Liver (tissue), 9 donors: ENCODE results near the gene LAMC2. TPM values are rescaled to one million over a fixed set of nuclear protein-coding genes. Genes with fewer than 3 reads are reported as not detected.

Experiments used
- DNase-seq: peaks from one replicate; pipeline ENCODE4 v3.0.0-alpha.2; 2017; ENCODE audit warnings: low spot score
- H3K27ac ChIP-seq, 2 donors: one replicate each; pipeline ENCODE4 v1.7.0; 2013; ENCODE audit warnings: inconsistent platforms in 2 of 2, low read length in 2 of 2, control low read depth in 1 of 2, low read depth in 1 of 2, mild to moderate bottlenecking in 1 of 2
- H3K27me3 ChIP-seq, 4 donors: one replicate each; pipeline versions ENCODE4 v1.6.1 to v1.7.0; 2013; ENCODE audit warnings: low read length in 3 of 4, inconsistent platforms in 1 of 4, mild to moderate bottlenecking in 1 of 4, moderate library complexity in 1 of 4; ENCODE audit not compliant: control insufficient read depth in 4 of 4, insufficient read depth in 4 of 4
- H3K36me3 ChIP-seq, 4 donors: one replicate each; pipeline versions ENCODE4 v1.6.1 to v1.7.0; 2013; ENCODE audit warnings: low read length in 3 of 4, mild to moderate bottlenecking in 3 of 4, low read depth in 1 of 4, moderate library complexity in 1 of 4; ENCODE audit not compliant: control insufficient read depth in 4 of 4, insufficient read depth in 3 of 4
- H3K4me1 ChIP-seq, 4 donors: one replicate each; pipeline versions ENCODE4 v1.6.1 to v1.7.0; 2013; ENCODE audit warnings: low read length in 3 of 4, mild to moderate bottlenecking in 3 of 4, moderate library complexity in 1 of 4; ENCODE audit not compliant: control insufficient read depth in 4 of 4, insufficient read depth in 4 of 4
- H3K4me3 ChIP-seq, 3 donors: one replicate each; pipeline versions ENCODE4 v1.6.1 to v1.7.0; 2013; ENCODE audit warnings: low read length in 3 of 3, control low read depth in 1 of 3, low read depth in 1 of 3, mild to moderate bottlenecking in 1 of 3
- H3K9ac ChIP-seq, 2 donors: one replicate each; pipeline ENCODE4 v1.7.0; 2013; ENCODE audit warnings: low read length in 2 of 2, mild to moderate bottlenecking in 2 of 2, moderate library complexity in 2 of 2, control low read depth in 1 of 2, low read depth in 1 of 2
- H3K9me3 ChIP-seq, 4 donors: one replicate each; pipeline versions ENCODE4 v1.6.1 to v1.7.0; 2013; ENCODE audit warnings: low read length in 3 of 4; ENCODE audit not compliant: control insufficient read depth in 4 of 4
- ATF3 ChIP-seq: IDR thresholded peaks from 2 replicates; pipeline ENCODE4 v1.6.1; 2016; ENCODE audit warnings: antibody characterized with exemption
- CTCF ChIP-seq: fragments of 150-350 bp; IDR thresholded peaks from 2 replicates; pipeline ENCODE4 v1.5.1; 2017; ENCODE audit warnings: improper control_type of control experiment, low read depth, low read length; ENCODE audit not compliant: missing input control
- EGR1 ChIP-seq, 2 donors: IDR thresholded peaks; 2 replicates each; pipeline ENCODE4 v1.6.1; 2016 to 2018; ENCODE audit warnings: antibody characterized with exemption in 2 of 2, low read depth in 2 of 2
- FOXA1 ChIP-seq: IDR thresholded peaks from 2 replicates; pipeline ENCODE4 v1.6.1; 2016; ENCODE audit warnings: antibody characterized with exemption
- FOXA2 ChIP-seq: IDR thresholded peaks from 2 replicates; pipeline ENCODE4 v1.6.1; 2016; ENCODE audit warnings: antibody characterized with exemption
- HNF4A ChIP-seq, 2 donors: conservative IDR thresholded peaks; 2 replicates each; pipeline ENCODE4 v1.6.1; 2016; ENCODE audit warnings: antibody characterized with exemption in 2 of 2, mild to moderate bottlenecking in 2 of 2
- HNF4G ChIP-seq: IDR thresholded peaks from 2 replicates; pipeline ENCODE4 v1.6.1; 2016; ENCODE audit warnings: antibody characterized with exemption
- JUND ChIP-seq, 2 donors: IDR thresholded peaks; 2 replicates each; pipeline ENCODE4 v1.6.1; 2016; ENCODE audit warnings: antibody characterized with exemption in 2 of 2
- MAX ChIP-seq: IDR thresholded peaks from 2 replicates; pipeline ENCODE4 v1.6.1; 2016; ENCODE audit warnings: antibody characterized with exemption
- NR2F2 ChIP-seq: IDR thresholded peaks from 2 replicates; pipeline ENCODE4 v1.6.1; 2016; ENCODE audit warnings: antibody characterized with exemption
- RAD21 ChIP-seq, 2 donors: IDR thresholded peaks; 2 replicates each; pipeline ENCODE4 v1.6.1; 2016; ENCODE audit warnings: antibody characterized with exemption in 2 of 2, mild to moderate bottlenecking in 2 of 2
- REST ChIP-seq: IDR thresholded peaks from 2 replicates; pipeline ENCODE4 v1.6.1; 2016; ENCODE audit warnings: antibody characterized with exemption, mild to moderate bottlenecking
- RXRA ChIP-seq, 2 donors: IDR thresholded peaks; 2 replicates each; pipeline ENCODE4 v1.6.1; 2017 to 2018; ENCODE audit warnings: antibody characterized with exemption in 2 of 2, mild to moderate bottlenecking in 1 of 2
- SP1 ChIP-seq: IDR thresholded peaks from 2 replicates; pipeline ENCODE4 v1.6.1; 2018; ENCODE audit warnings: antibody characterized with exemption, mild to moderate bottlenecking
- TAF1 ChIP-seq: conservative IDR thresholded peaks from 2 replicates; pipeline ENCODE4 v1.6.1; 2016; ENCODE audit warnings: antibody characterized with exemption, mild to moderate bottlenecking
- YY1 ChIP-seq: IDR thresholded peaks from 2 replicates; pipeline ENCODE4 v1.6.1; 2016; ENCODE audit warnings: antibody characterized with exemption, mild to moderate bottlenecking
- ZBTB33 ChIP-seq: IDR thresholded peaks from 2 replicates; pipeline ENCODE4 v1.6.1; 2016; ENCODE audit warnings: antibody characterized with exemption
- WGBS: extraction: QIAGEN DNeasy Blood & Tissue Kit; methylation state at CpG from one replicate; pipeline ENCODE4 v1.1.7; 2013; 5-methylcytosine and 5-hydroxymethylcytosine counted together
- polyA plus RNA-seq, 2 donors: library from polyadenylated mRNA; stranded (reverse) in 1 of 2; unstranded in 1 of 2; fragments of 200-250 nt in 1 of 2; fragments of >200 nt in 1 of 2; fragmentation: Nextera tagmentation in 1 of 2; extraction: Ambion mirVana in 1 of 2; gene quantifications; one replicate each; pipeline versions ENCODE4 v1.2.1 to v1.2.3, GENCODE V29; 2013 to 2015
- total RNA-seq, 2 donors: library from RNA; depleted of rRNA; stranded (reverse); fragments of >200 nt; gene quantifications; one replicate each; pipeline ENCODE4 v1.2.3, GENCODE V29; 2014
- donor health status: healthy.
- donor health status: healthy.
- donor health status: healthy.
- donor health status: healthy.
- donor health status: healthy.

LAMC2 gene
- total and polyA plus RNA-seq, 4 donors: 0.05 to 0.42 (median 0.16) TPM

- Histone ChIP-seq H3K9ac (no peak overlapping the region), H3K27me3 (peaks cover 0 to 3% (median 0%) of the 10 kb centered on the region in 4 donors), H3K27ac (no peak overlapping the region), H3K9me3 (no peaks in the 10 kb centered on the region), H3K4me3 (no peak overlapping the region), H3K4me1 (no peaks in the 10 kb centered on the region), H3K36me3 (no peaks in the 10 kb centered on the region)
- TF ChIP-seq FOXA2: no peak
- TF ChIP-seq ZBTB33: no peak
- no peak for TF ChIP-seq RAD21 (IDR thresholded peaks at IDR 0.05)
- TF ChIP-seq SP1: no peak
- no peak for TF ChIP-seq REST
- TF ChIP-seq JUND (IDR thresholded peaks at IDR 0.05): no peak
- no peak for TF ChIP-seq ATF3
- no peak for TF ChIP-seq HNF4A (conservative IDR thresholded peaks at IDR 0.05)
- no peak for TF ChIP-seq MAX
- no peak for TF ChIP-seq CTCF
- no peak for TF ChIP-seq TAF1
- TF ChIP-seq YY1: no peak
- no peak for DNase-seq
- WGBS: 85% methylated on average over 1 of the region's 1 CpG
These were observed 61.9 kb downstream of the LAMC2 start for GRCh38 chr1:183247931-183248330.

- DNase-seq: no peak
- 74% methylated on average over 4 of the region's 4 CpGs for WGBS
- TF ChIP-seq EGR1 (IDR thresholded peaks at IDR 0.05; ENCODE audit: low read depth in 2 of 2) (no peak), FOXA2 (no peak), NR2F2 (no peak), HNF4G (no peak), JUND (IDR thresholded peaks at IDR 0.05) (no peak), TAF1 (no peak), CTCF (no peak), ZBTB33 (no peak), FOXA1 (no peak), ATF3 (no peak), SP1 (no peak), MAX (no peak), YY1 (no peak), RXRA (IDR thresholded peaks at IDR 0.05) (no peak), HNF4A (conservative IDR thresholded peaks at IDR 0.05) (no peak)
These were observed 63.1 kb downstream of the LAMC2 start for GRCh38 chr1:183248989-183249691.

More at GRCh38 chr1:183248989-183249691, 63.1 kb downstream of the LAMC2 start:
- Histone ChIP-seq H3K4me1 (no peaks in the 10 kb centered on the region), H3K27ac (no peak overlapping the region), H3K27me3 (peaks cover 0 to 3% (median 0%) of the 10 kb centered on the region in 4 donors), H3K36me3 (no peaks in the 10 kb centered on the region), H3K4me3 (no peak overlapping the region), H3K9ac (no peak overlapping the region), H3K9me3 (peaks cover 0 to 3% (median 0%) of the 10 kb centered on the region in 4 donors)
